ENCODE measurements around the gene PRKN.

PRKN gene

GRCh38 chr6:162727322-162728182 is at the start of gene PRKN, which contains the start of gene PACRG:
Gene PRKN, minus strand, starts transcription at chr6:162727766.
Gene PACRG, plus strand, starts transcription at chr6:162727974.
- DNase-seq (ENCODE audit: low read depth): peak; percentile 96

- DNase-seq (ENCODE audit: low read depth): no peak
Observed at GRCh38 chr6:162777091-162777490, 49.5 kb upstream of the PRKN start.

GRCh38 chr6:162773996-162774395 is 46.4 kb upstream of the PRKN start:
- DNase-seq (ENCODE audit: low read depth): no peak

- no peak for DNase-seq (ENCODE audit: low read depth)
Observed at GRCh38 chr6:162772466-162772865, 44.9 kb upstream of the PRKN start.

GRCh38 chr6:162770955-162771354 is 43.4 kb upstream of the PRKN start:
- no peak for DNase-seq (ENCODE audit: low read depth)

GRCh38 chr6:162770136-162770535 is 42.6 kb upstream of the PRKN start:
- DNase-seq (ENCODE audit: low read depth): no peak

GRCh38 chr6:162753775-162754174 is 26.2 kb upstream of the PRKN start:
- no peak for DNase-seq (ENCODE audit: low read depth)

GRCh38 chr6:162751211-162751859 is 23.8 kb upstream of the PRKN start:
- DNase-seq (ENCODE audit: low read depth): no peak

- peak; percentile 36 for DNase-seq (ENCODE audit: low read depth)
Observed at GRCh38 chr6:162750776-162751175, 23.2 kb upstream of the PRKN start.

GRCh38 chr6:162736961-162737360 is 9.4 kb upstream of the PRKN start:
- DNase-seq (ENCODE audit: low read depth): no peak

GRCh38 chr6:162733489-162733888 is 5.9 kb upstream of the PRKN start:
- no peak for DNase-seq (ENCODE audit: low read depth)

GRCh38 chr6:162730502-162730901 is 2.9 kb upstream of the PRKN start:
- no peak for DNase-seq (ENCODE audit: low read depth)

- no peak for DNase-seq (ENCODE audit: low read depth)
Observed at GRCh38 chr6:162728706-162729105, 1.1 kb upstream of the PRKN start.

- DNase-seq (ENCODE audit: low read depth): no peak
Observed at GRCh38 chr6:162728197-162728596, 631 bp upstream of the PRKN start.

GRCh38 chr6:162726947-162727321 is 632 bp downstream of the PRKN start:
- DNase-seq (ENCODE audit: low read depth): no peak

GRCh38 chr6:162722633-162723032 is 4.9 kb downstream of the PRKN start:
- no peak for DNase-seq (ENCODE audit: low read depth)

- no peak for DNase-seq (ENCODE audit: low read depth)
Observed at GRCh38 chr6:162722226-162722625, 5.3 kb downstream of the PRKN start.

- no peak for DNase-seq (ENCODE audit: low read depth)
Observed at GRCh38 chr6:162721404-162721687, 6.2 kb downstream of the PRKN start.

GRCh38 chr6:162719528-162719927 is 8.0 kb downstream of the PRKN start:
- no peak for DNase-seq (ENCODE audit: low read depth)

- DNase-seq (ENCODE audit: low read depth): no peak
Observed at GRCh38 chr6:162715601-162716000, 12.0 kb downstream of the PRKN start.

GRCh38 chr6:162713974-162714780 is 13.4 kb downstream of the PRKN start:
- no peak for DNase-seq (ENCODE audit: low read depth)

- no peak for DNase-seq (ENCODE audit: low read depth)
Observed at GRCh38 chr6:162712694-162713093, 14.9 kb downstream of the PRKN start.

- DNase-seq (ENCODE audit: low read depth): no peak
Observed at GRCh38 chr6:162711376-162711775, 16.2 kb downstream of the PRKN start.

All from iris pigment epithelial cell (primary cell).